GM10266 (cell line): ENCODE data around the gene ANAPC16.
"Not testable (repeated sequence)": the region's sequence is repeated elsewhere in the genome, so short reads cannot be mapped to it uniquely, and the experiment has no call there.

Source experiments
- DNase-seq: peaks from one replicate; pipeline ENCODE4 v3.0.0; 2012; ENCODE audit errors: extremely low spot score
- CTCF ChIP-seq: IDR thresholded peaks from 2 replicates; pipeline ENCODE4 v1.5.1; 2012; ENCODE audit warnings: mild to moderate bottlenecking, low read depth; ENCODE audit not compliant: control insufficient read depth, insufficient read depth; ENCODE audit errors: missing control alignments

Gene ANAPC16

GRCh38 chr10:72267381-72267780 lies 51.6 kb downstream of the ANAPC16 start:
- no peak for DNase-seq

DNA sequence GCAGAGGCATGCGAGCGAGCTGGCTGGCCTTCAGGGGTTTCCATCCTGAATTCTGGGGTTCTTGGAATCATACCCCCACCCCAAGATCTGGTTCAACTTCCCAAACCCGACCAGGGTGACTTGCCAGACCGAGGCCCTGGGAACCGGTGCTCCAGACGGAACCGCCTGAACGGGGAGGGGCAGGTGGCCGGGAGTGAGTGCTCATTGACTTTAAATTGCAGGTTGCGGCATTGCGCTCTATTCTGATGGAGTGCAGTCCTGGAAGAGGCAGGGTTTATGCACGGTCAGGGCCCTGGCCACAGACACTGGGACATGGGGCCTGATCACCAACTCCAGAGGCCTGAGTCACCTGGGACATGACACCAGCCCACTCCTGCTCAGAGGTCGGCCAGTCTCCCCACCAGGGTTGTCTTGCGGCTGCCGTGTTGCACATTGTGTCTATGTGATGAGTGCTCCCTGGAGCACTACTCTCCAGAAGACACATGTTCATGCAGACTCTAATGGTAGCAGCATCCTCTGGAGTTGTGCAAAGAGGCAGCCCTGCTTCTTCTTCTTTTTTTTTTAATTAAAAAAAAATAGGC lies 52.1 kb downstream of the ANAPC16 start:
- TF ChIP-seq CTCF = no peak
- no peak for DNase-seq

More at GRCh38 chr10:72267381-72267780, 51.6 kb downstream of the ANAPC16 start:
- TF ChIP-seq CTCF = no peak

GRCh38 chr10:72268475-72269200 lies 52.8 kb downstream of the ANAPC16 start:
- DNase-seq = not testable (repeated sequence)

GRCh38 chr10:72270607-72271281 lies 54.9 kb downstream of the ANAPC16 start:
- no peak for TF ChIP-seq CTCF
- no peak for DNase-seq

- peak; percentile 70 for DNase-seq
- TF ChIP-seq CTCF = no peak
These were observed 57.0 kb downstream of the ANAPC16 start for GRCh38 chr10:72272689-72273409.

DNA sequence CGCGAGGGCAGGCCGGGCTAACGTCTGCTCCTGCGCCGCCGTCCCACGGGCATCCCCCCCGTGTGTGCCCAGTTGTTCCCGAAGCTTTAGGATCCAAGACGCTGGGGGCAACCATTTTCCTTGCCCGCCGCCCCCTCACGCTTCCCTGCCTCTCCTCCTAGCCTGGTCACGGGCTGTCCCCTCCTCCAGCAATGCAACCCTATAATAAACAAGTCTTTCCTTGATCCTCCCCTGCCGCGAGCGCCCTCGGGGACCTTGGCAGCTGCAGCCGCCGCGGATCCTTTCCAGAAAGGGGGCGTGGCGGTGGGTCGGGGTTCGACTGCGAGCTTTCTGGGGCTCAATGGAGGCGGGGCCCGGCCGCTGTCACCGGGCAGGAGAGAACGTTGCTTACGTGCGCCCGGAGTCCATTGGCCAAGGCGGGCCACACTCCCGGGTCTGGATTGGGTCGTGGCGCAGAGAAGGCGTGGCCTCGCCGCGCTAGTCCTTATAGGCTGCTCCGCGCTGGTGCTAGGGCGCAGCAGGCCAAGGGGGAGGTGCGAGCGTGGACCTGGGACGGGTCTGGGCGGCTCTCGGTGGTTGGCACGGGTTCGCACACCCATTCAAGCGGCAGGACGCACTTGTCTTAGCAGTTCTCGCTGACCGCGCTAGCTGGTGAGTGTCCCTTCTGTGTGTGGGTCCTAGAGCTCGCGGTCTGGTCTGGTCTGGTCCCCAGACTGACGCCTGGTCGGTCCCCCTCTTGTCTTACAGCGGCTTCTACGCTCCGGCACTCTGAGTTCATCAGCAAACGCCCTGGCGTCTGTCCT lies 57.8 kb downstream of the ANAPC16 start, which contains the start of gene DDIT4:
DDIT4 (plus strand) TSS at position 515 of the 803 bp plus-strand sequence. CDS start 293 bp downstream, outside the sequence.
- no peak for TF ChIP-seq CTCF
- peak; percentile 97 for DNase-seq
